Calu3 (cell line): ENCODE measurements around the gene KRTAP10-10. TPM values are rescaled to one million over a fixed set of nuclear protein-coding genes. Genes with fewer than 3 reads are reported as not detected.
"Not testable (repeated sequence)": the region's sequence is repeated elsewhere in the genome, so short reads cannot be mapped to it uniquely, and the experiment has no call there.

Source experiments
- BruUV-seq: library from RNA; stranded (reverse); fragments of 400-500 nt; replicated peaks from 2 replicates; lab custom pipeline; 2021; lab: Mats Ljungman, UMichigan
- CTCF ChIA-PET: fragments of 300-600 bp; sonication (Branson Sonifier 250); formaldehyde crosslinking; loops from one replicate; lab custom pipeline; 2022; ENCODE audit warnings: antibody characterized with exemption; lab: Charles Lee
- DNase-seq: peaks from one replicate; pipeline ENCODE4 v3.0.0; 2022
- H3K27ac Mint-ChIP-seq: one replicate; pipeline ENCODE4 v1.8.0; 2022; ENCODE audit warnings: mixed read lengths; ENCODE audit not compliant: unreplicated experiment
- H3K27me3 Mint-ChIP-seq: one replicate; pipeline ENCODE4 v1.8.0; 2022; ENCODE audit warnings: mixed read lengths; ENCODE audit not compliant: unreplicated experiment
- H3K36me3 Mint-ChIP-seq: one replicate; pipeline ENCODE4 v1.8.0; 2022; ENCODE audit warnings: mild to moderate bottlenecking, moderate library complexity, mixed read lengths; ENCODE audit not compliant: insufficient read depth, unreplicated experiment
- H3K4me1 Mint-ChIP-seq: one replicate; pipeline ENCODE4 v1.8.0; 2022; ENCODE audit warnings: mild to moderate bottlenecking, low read depth, mixed read lengths; ENCODE audit not compliant: unreplicated experiment
- H3K4me3 Mint-ChIP-seq: one replicate; pipeline ENCODE4 v1.8.0; 2022; ENCODE audit warnings: mild to moderate bottlenecking, low read depth, moderate library complexity, mixed read lengths; ENCODE audit not compliant: unreplicated experiment
- H3K9me3 Mint-ChIP-seq: one replicate; pipeline ENCODE4 v1.8.0; 2022; ENCODE audit warnings: low read depth, mixed read lengths; ENCODE audit not compliant: unreplicated experiment
- CTCF ChIP-seq: fragments of 200-600 bp; IDR thresholded peaks from one replicate; pipeline ENCODE4 v1.8.0; 2022; ENCODE audit warnings: antibody characterized with exemption; ENCODE audit not compliant: unreplicated experiment
- intact Hi-C: fragments of 100-400 bp; cut with micrococcal nuclease; formaldehyde crosslinking; loops from one replicate; pipeline ENCODE4 v1.10.0; 2022; ENCODE audit not compliant: unreplicated experiment
- total RNA-seq: library from RNA; stranded (reverse); gene quantifications from 2 replicates; pipeline ENCODE4 v1.2.3, GENCODE V29; 2022

KRTAP10-10 gene
- total RNA-seq, 1 experiment from 2014 or later: not detected

- Mint-ChIP-seq H3K27me3 (peaks cover 97% of the 10 kb centered on the region), H3K4me1 (no peaks in the 10 kb centered on the region), H3K4me3 (no peak overlapping the region), H3K9me3 (no peaks in the 10 kb centered on the region), H3K36me3 (peaks cover 5% of the 10 kb centered on the region), H3K27ac (no peak overlapping the region)
- CTCF ChIA-PET: no interaction called here
- no peak for DNase-seq
- intact Hi-C loops: no loop called here
- no TSS peak for BruUV-seq
- TF ChIP-seq CTCF: no peak
These were observed 41.6 kb upstream of the KRTAP10-10 start for GRCh38 chr21:44595524-44595923.

DNA sequence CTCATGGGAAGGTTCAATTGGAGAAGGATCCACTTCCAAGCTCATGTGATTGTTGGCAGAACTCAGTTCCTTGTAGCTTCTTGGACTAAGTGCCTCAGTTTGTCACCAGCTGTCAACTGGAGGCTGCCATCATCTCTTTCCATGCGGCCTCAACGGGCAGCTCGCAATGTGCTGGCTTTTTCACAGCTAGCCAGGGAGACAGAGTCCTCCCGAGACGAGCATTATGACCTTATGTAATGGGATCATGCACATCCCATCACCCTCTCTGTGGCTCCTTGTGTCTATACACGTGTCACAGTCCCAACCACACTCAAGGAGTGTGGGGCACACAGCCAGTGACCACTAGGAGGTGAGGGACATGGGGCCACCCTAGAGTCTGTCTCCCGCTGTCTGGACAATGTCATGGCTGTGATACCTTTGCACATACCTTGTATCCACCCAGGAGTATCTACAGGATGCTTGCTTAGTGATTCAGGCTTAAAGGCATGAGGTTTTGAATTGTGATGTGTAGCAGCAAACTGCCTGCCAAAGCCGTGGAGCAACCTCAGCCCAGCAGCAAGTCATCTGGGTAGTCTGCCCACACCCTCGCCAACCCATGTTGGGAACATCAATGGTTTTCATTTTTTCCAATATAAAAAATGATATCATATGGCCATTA is 41.0 kb upstream of the KRTAP10-10 start:
- CTCF ChIA-PET: no interaction called here
- H3K27ac Mint-ChIP-seq: no peak overlapping the region
- intact Hi-C loops: no loop called here
- TF ChIP-seq CTCF: no peak
- BruUV-seq: no TSS peak
- H3K9me3 Mint-ChIP-seq: no peaks in the 10 kb centered on the region
- no peak overlapping the region for H3K4me3 Mint-ChIP-seq
- no peaks in the 10 kb centered on the region for H3K4me1 Mint-ChIP-seq
- H3K36me3 Mint-ChIP-seq: peaks cover 5% of the 10 kb centered on the region
- peaks cover 97% of the 10 kb centered on the region for H3K27me3 Mint-ChIP-seq
- DNase-seq: no peak

DNA sequence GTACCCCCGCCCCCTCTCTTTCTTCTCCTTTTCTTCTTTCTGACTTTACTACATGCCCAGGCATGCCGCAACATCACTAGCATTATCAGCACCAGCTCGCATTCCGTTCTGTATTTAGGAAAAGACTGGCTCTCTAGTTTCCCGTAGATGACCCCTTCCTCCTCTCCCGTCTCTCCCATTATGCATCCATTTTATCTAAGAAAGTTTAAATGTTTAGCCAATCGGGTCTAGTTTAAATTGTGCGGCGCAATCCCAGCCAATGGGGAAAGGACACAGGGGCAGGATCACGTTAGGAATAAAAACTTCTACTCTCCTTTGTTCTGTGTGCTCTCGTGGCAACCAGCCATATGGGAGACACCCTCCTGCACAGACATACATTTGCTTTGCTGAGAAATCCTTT is 39.1 kb upstream of the KRTAP10-10 start:
- CTCF ChIA-PET: no interaction called here

GRCh38 chr21:44599264-44600029 is 37.7 kb upstream of the KRTAP10-10 start:
- no TSS peak for BruUV-seq
- CTCF ChIA-PET: no interaction called here
- no peak for TF ChIP-seq CTCF

More for the DNA sequence above, 39.1 kb upstream of the KRTAP10-10 start:
- H3K27me3 Mint-ChIP-seq: peaks cover 89% of the 10 kb centered on the region
- no peaks in the 10 kb centered on the region for H3K4me1 Mint-ChIP-seq
- no TSS peak for BruUV-seq
- DNase-seq: no peak
- no peak overlapping the region for H3K4me3 Mint-ChIP-seq
- intact Hi-C loops: no loop called here
- no peak overlapping the region for H3K27ac Mint-ChIP-seq
- H3K9me3 Mint-ChIP-seq: no peaks in the 10 kb centered on the region
- no peak for TF ChIP-seq CTCF
- no peaks in the 10 kb centered on the region for H3K36me3 Mint-ChIP-seq

GRCh38 chr21:44600118-44600978 is 36.8 kb upstream of the KRTAP10-10 start, which contains the start of gene KRTAP10-7:
Gene KRTAP10-7, plus strand, starts transcription at chr21:44600597. Its CDS starts 25 bp downstream, at chr21:44600622.
- peaks cover 81% of the 10 kb centered on the region for H3K27me3 Mint-ChIP-seq
- CTCF ChIA-PET, intact Hi-C loops, BruUV-seq, H3K4me3 Mint-ChIP-seq, H3K4me1 Mint-ChIP-seq, H3K9me3 Mint-ChIP-seq, DNase-seq, H3K36me3 Mint-ChIP-seq, H3K27ac Mint-ChIP-seq: not testable (repeated sequence)

More at GRCh38 chr21:44599264-44600029, 37.7 kb upstream of the KRTAP10-10 start:
- no peak overlapping the region for H3K27ac Mint-ChIP-seq
- no peaks in the 10 kb centered on the region for H3K9me3 Mint-ChIP-seq
- H3K4me3 Mint-ChIP-seq: no peak overlapping the region
- peaks cover 81% of the 10 kb centered on the region for H3K27me3 Mint-ChIP-seq
- no peak for DNase-seq
- H3K36me3 Mint-ChIP-seq: no peaks in the 10 kb centered on the region
- H3K4me1 Mint-ChIP-seq: no peaks in the 10 kb centered on the region
- intact Hi-C loops: no loop called here

- H3K4me1 Mint-ChIP-seq, H3K9me3 Mint-ChIP-seq, H3K36me3 Mint-ChIP-seq, BruUV-seq, H3K4me3 Mint-ChIP-seq, CTCF ChIA-PET, H3K27ac Mint-ChIP-seq, DNase-seq, intact Hi-C loops: not testable (repeated sequence)
- H3K27me3 Mint-ChIP-seq: peaks cover 80% of the 10 kb centered on the region
These were observed 36.1 kb upstream of the KRTAP10-10 start for GRCh38 chr21:44601091-44601490.
